DOHH2 (cell line): ENCODE measurements around the gene PORCN.

Source experiments
- H3F3A ChIP-seq: fragments of 200-600 bp; sonication (generic), shearing (Covaris generic); 2 replicates; pipeline ENCODE4 v1.6.0; 2016; ENCODE audit warnings: antibody characterized with exemption, mild to moderate bottlenecking; ENCODE audit not compliant: control insufficient read depth, insufficient read depth
- H3K27ac ChIP-seq: fragments of 200-600 bp; sonication (generic); 2 replicates; pipeline ENCODE4 v1.5.1; 2014; ENCODE audit warnings: low read depth, mild to moderate bottlenecking, low read length, moderate library complexity
- H3K27me3 ChIP-seq: fragments of 200-600 bp; sonication (generic); 2 replicates; pipeline ENCODE4 v1.6.1; 2014; ENCODE audit warnings: mild to moderate bottlenecking, low read length, mixed read lengths; ENCODE audit not compliant: control insufficient read depth
- H3K36me3 ChIP-seq: fragments of 200-600 bp; sonication (generic); 2 replicates; pipeline ENCODE4 v1.6.1; 2014; ENCODE audit warnings: mild to moderate bottlenecking, low read length, moderate library complexity, mixed read lengths; ENCODE audit not compliant: control insufficient read depth
- H3K4me1 ChIP-seq: fragments of 200-600 bp; sonication (generic); 2 replicates; pipeline ENCODE4 v1.6.1; 2014; ENCODE audit warnings: mild to moderate bottlenecking, low read length, mixed read lengths; ENCODE audit not compliant: control insufficient read depth
- H3K4me2 ChIP-seq: fragments of 200-600 bp; sonication (generic); 2 replicates; pipeline ENCODE4 v1.6.0; 2014; ENCODE audit warnings: mild to moderate bottlenecking, low read length, moderate library complexity
- H3K4me3 ChIP-seq: fragments of 200-600 bp; sonication (generic); 2 replicates; pipeline ENCODE4 v1.5.1; 2014; ENCODE audit warnings: mild to moderate bottlenecking, low read length, mixed read lengths
- H3K79me2 ChIP-seq: fragments of 200-600 bp; sonication (generic); 2 replicates; pipeline ENCODE4 v1.6.1; 2014; ENCODE audit warnings: mild to moderate bottlenecking, low read length, mixed read lengths; ENCODE audit not compliant: control insufficient read depth
- H3K9me2 ChIP-seq: fragments of 200-600 bp; sonication (generic); replicated peaks from 2 replicates; pipeline ENCODE4 v1.6.1; 2014; ENCODE audit warnings: mild to moderate bottlenecking, low read length, mixed read lengths; ENCODE audit not compliant: control insufficient read depth
- H3K9me3 ChIP-seq: fragments of 200-600 bp; sonication (generic); 2 replicates; pipeline ENCODE4 v1.6.1; 2014; ENCODE audit warnings: antibody characterized with exemption, low read length, mixed read lengths; ENCODE audit not compliant: control insufficient read depth, insufficient read depth
- H4K20me1 ChIP-seq: fragments of 200-600 bp; sonication (generic); 2 replicates; pipeline ENCODE4 v1.6.0; 2014; ENCODE audit warnings: low read depth, mild to moderate bottlenecking, antibody characterized with exemption, low read length, moderate library complexity; ENCODE audit not compliant: control insufficient read depth, insufficient read depth
- EZH2phosphoT487 ChIP-seq: fragments of 200-600 bp; sonication (generic); IDR thresholded peaks from 2 replicates; pipeline ENCODE4 v1.6.1; 2017; ENCODE audit warnings: borderline replicate concordance, mild to moderate bottlenecking, antibody characterized with exemption, low read length, moderate library complexity, mixed read lengths
- TF ChIP-seq, protein P1 (sequence below): fragments of 200-600 bp; sonication (generic); IDR thresholded peaks from one replicate; pipeline ENCODE4 v1.5.1; 2014; ENCODE audit warnings: antibody characterized with exemption, mild to moderate bottlenecking, low read depth, low read length; ENCODE audit not compliant: poor library complexity, severe bottlenecking

PORCN gene

GRCh38 chrX:48466696-48467095 is 42.1 kb upstream of the PORCN start:
- no peak overlapping the region for H3K27ac ChIP-seq
- H3K9me2 ChIP-seq, result no peaks in the 10 kb centered on the region
- H3F3A ChIP-seq, result no peaks in the 10 kb centered on the region
- peaks cover 42% of the 10 kb centered on the region for H3K36me3 ChIP-seq
- H3K9me3 ChIP-seq, result no peaks in the 10 kb centered on the region
- peak overlapping the region; percentile 92; the same call in 1 of the 2 replicates for H3K4me3 ChIP-seq
- no peaks in the 10 kb centered on the region for H3K27me3 ChIP-seq
- H3K79me2 ChIP-seq, result peaks cover 47% of the 10 kb centered on the region
- H3K4me1 ChIP-seq, result peaks cover 20% of the 10 kb centered on the region
- no peak for TF ChIP-seq EZH2phosphoT487
- TF ChIP-seq, protein P1, sequence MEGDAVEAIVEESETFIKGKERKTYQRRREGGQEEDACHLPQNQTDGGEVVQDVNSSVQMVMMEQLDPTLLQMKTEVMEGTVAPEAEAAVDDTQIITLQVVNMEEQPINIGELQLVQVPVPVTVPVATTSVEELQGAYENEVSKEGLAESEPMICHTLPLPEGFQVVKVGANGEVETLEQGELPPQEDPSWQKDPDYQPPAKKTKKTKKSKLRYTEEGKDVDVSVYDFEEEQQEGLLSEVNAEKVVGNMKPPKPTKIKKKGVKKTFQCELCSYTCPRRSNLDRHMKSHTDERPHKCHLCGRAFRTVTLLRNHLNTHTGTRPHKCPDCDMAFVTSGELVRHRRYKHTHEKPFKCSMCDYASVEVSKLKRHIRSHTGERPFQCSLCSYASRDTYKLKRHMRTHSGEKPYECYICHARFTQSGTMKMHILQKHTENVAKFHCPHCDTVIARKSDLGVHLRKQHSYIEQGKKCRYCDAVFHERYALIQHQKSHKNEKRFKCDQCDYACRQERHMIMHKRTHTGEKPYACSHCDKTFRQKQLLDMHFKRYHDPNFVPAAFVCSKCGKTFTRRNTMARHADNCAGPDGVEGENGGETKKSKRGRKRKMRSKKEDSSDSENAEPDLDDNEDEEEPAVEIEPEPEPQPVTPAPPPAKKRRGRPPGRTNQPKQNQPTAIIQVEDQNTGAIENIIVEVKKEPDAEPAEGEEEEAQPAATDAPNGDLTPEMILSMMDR, result peak; percentile 40
- H4K20me1 ChIP-seq, result no peaks in the 10 kb centered on the region
- peak overlapping the region; percentile 84; the same call in 1 of the 2 replicates for H3K4me2 ChIP-seq

GRCh38 chrX:48467281-48467761 is 41.5 kb upstream of the PORCN start:
- Histone ChIP-seq H4K20me1 (no peaks in the 10 kb centered on the region), H3F3A (no peaks in the 10 kb centered on the region), H3K36me3 (peaks cover 37% of the 10 kb centered on the region), H3K9me3 (no peaks in the 10 kb centered on the region), H3K4me2 (peak overlapping the region; percentile 84), H3K4me3 (peak overlapping the region; percentile 92), H3K4me1 (peaks cover 20% of the 10 kb centered on the region), H3K27ac (no peak overlapping the region), H3K27me3 (no peaks in the 10 kb centered on the region), H3K79me2 (peaks cover 47% of the 10 kb centered on the region), H3K9me2 (no peaks in the 10 kb centered on the region)
- TF ChIP-seq, protein P1, result no peak
- TF ChIP-seq EZH2phosphoT487, result no peak

DNA sequence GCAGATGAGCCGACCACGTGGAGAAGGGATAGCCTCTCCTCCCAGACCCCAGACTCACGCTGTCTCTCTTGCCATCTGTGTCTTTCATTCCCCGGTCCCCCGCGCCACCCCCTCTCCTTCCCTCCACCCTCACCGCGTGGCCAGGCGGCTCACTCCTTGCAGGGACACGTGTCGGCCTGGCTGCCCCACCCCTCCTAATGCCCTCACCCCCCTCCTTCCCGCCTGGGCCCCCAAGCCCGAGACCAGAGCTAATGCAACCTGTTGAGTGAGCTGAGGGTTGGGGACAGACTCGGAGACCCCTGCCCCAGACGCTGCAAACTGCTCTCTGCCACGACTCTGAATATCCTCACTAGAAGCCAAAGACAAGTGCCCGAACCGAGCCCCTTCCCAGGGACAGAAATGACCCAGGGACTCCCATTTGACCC is 40.5 kb upstream of the PORCN start:
- TF ChIP-seq, protein P1, result no peak
- no peak for TF ChIP-seq EZH2phosphoT487
- Histone ChIP-seq H3K27me3 (no peaks in the 10 kb centered on the region), H3K27ac (peak overlapping the region; percentile 66), H4K20me1 (no peaks in the 10 kb centered on the region), H3K4me2 (peak overlapping the region; percentile 84), H3K9me2 (no peaks in the 10 kb centered on the region), H3K4me3 (peak overlapping the region; percentile 92), H3K36me3 (peaks cover 32% of the 10 kb centered on the region), H3K4me1 (peaks cover 20% of the 10 kb centered on the region), H3F3A (no peaks in the 10 kb centered on the region), H3K79me2 (peaks cover 47% of the 10 kb centered on the region), H3K9me3 (no peaks in the 10 kb centered on the region)
